22Rv1 (cell line): ENCODE data around the gene CACNA2D4.

Experiments
- ZFX ChIP-seq: fragments of 450-650 bp; IDR thresholded peaks from 2 replicates; pipeline ENCODE4 v1.6.1; 2017; ENCODE audit warnings: antibody characterized with exemption, borderline replicate concordance
- TF ChIP-seq, protein P1 (sequence below): fragments of 450-650 bp; IDR thresholded peaks from 2 replicates; pipeline ENCODE4 v1.5.1; 2017; ENCODE audit warnings: mild to moderate bottlenecking

DNA sequence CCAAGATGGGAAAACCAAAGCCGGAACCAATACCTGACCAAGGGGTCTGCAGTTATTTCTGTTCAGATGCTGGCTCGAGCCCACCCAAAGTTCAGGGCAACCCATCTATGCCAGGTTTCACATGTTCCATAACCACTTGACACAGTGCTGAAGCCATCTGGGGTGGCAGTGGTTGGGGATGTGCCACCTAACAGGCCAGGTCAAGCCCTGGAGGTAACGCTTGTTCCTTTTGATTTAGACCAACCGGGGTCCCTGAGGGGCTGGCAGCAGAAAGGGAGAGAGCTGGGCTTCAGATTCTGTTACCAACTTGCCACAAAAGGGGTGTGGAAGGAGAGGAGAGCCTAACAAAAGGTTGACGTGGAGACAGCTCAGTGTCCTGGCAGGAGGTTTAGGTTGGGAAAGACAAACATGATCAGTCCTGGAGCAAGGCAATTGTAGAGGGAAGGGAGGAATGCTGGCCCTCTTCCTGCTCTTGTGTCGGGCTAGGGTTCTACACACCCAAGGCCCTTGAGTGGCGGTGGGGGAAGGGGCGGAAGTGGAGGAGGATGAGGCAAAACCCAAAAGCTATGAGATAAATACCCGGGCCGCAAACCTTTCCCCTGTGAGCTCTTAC is 31.9 kb downstream of the CACNA2D4 start:
- TF ChIP-seq, protein P1, sequence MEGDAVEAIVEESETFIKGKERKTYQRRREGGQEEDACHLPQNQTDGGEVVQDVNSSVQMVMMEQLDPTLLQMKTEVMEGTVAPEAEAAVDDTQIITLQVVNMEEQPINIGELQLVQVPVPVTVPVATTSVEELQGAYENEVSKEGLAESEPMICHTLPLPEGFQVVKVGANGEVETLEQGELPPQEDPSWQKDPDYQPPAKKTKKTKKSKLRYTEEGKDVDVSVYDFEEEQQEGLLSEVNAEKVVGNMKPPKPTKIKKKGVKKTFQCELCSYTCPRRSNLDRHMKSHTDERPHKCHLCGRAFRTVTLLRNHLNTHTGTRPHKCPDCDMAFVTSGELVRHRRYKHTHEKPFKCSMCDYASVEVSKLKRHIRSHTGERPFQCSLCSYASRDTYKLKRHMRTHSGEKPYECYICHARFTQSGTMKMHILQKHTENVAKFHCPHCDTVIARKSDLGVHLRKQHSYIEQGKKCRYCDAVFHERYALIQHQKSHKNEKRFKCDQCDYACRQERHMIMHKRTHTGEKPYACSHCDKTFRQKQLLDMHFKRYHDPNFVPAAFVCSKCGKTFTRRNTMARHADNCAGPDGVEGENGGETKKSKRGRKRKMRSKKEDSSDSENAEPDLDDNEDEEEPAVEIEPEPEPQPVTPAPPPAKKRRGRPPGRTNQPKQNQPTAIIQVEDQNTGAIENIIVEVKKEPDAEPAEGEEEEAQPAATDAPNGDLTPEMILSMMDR: no peak
- TF ChIP-seq ZFX: no peak
